ENCODE measurements around the gene TBRG1.

The TBRG1 gene, protein sequence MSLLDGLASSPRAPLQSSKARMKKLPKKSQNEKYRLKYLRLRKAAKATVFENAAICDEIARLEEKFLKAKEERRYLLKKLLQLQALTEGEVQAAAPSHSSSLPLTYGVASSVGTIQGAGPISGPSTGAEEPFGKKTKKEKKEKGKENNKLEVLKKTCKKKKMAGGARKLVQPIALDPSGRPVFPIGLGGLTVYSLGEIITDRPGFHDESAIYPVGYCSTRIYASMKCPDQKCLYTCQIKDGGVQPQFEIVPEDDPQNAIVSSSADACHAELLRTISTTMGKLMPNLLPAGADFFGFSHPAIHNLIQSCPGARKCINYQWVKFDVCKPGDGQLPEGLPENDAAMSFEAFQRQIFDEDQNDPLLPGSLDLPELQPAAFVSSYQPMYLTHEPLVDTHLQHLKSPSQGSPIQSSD

GRCh38 chr11:124622531-124623451 is at the start of gene TBRG1:
TBRG1 (plus strand) TSS chr11:124622864; CDS start chr11:124623084, 220 bp downstream.
- Mint-ChIP-seq H3K4me3 (peak within 1 kb of the TSS; percentile 93), H3K27me3 (peaks cover 2% of the 10 kb centered on the region), H3K27ac (peak within 1 kb of the TSS; percentile 95), H3K9me3 (no peaks in the 10 kb centered on the region), H3K4me1 (ENCODE audit: low read depth) (peaks cover 40% of the 10 kb centered on the region), H3K36me3 (ENCODE audit: low read depth) (peaks cover 49% of the 10 kb centered on the region)
- DNase-seq = peak; percentile 85

DNA sequence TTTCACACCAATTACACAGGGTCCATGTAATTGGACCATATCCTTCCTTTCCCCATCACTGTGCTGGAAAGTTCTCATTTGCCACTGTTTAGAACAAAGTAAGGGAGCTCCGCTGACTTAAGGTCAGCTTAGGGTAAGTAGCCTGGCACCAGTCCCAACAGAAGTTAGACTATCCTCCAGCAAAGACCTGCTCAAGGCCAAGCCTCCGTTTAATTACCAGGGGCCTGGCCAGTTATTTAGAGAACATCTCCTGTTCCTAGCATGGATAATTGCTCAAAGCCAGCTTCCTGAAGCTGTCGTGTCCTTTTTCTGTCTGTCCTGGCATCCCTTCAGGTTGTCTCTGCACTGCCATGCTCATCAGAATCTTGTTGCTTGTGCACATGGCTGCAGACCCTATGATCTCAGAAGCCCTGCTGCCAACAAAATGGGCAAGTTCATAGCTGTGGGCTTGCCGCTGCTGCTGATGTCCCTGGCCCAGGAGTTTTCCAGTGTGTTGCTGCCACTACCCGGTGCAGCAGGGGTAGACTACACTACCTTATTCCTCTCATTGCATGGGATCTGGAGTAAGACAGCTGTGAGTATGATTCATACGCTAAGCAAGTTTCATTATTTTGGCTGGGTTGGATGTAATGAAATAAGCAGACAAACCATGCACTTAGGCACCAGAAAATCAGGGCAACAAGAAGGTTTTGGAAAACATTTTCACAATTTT is 44.8 kb upstream of the TBRG1 start:
- H3K27me3 Mint-ChIP-seq = peaks cover 11% of the 10 kb centered on the region
- no peak for DNase-seq
- H3K27ac Mint-ChIP-seq = no peak overlapping the region
- no peak overlapping the region for H3K4me3 Mint-ChIP-seq
- no peaks in the 10 kb centered on the region for H3K4me1 Mint-ChIP-seq (ENCODE audit: low read depth)
- H3K9me3 Mint-ChIP-seq = no peaks in the 10 kb centered on the region
- no peaks in the 10 kb centered on the region for H3K36me3 Mint-ChIP-seq (ENCODE audit: low read depth)

GRCh38 chr11:124578761-124579160 is 43.9 kb upstream of the TBRG1 start:
- no peak for DNase-seq
- Mint-ChIP-seq H3K4me3 (no peak overlapping the region), H3K36me3 (ENCODE audit: low read depth) (no peaks in the 10 kb centered on the region), H3K9me3 (no peaks in the 10 kb centered on the region), H3K27ac (no peak overlapping the region), H3K4me1 (ENCODE audit: low read depth) (no peaks in the 10 kb centered on the region), H3K27me3 (peaks cover 6% of the 10 kb centered on the region)

GRCh38 chr11:124581817-124582216 is 40.8 kb upstream of the TBRG1 start:
- no peak for DNase-seq
- no peaks in the 10 kb centered on the region for H3K4me1 Mint-ChIP-seq (ENCODE audit: low read depth)
- H3K4me3 Mint-ChIP-seq = no peak overlapping the region
- H3K9me3 Mint-ChIP-seq = no peaks in the 10 kb centered on the region
- no peaks in the 10 kb centered on the region for H3K36me3 Mint-ChIP-seq (ENCODE audit: low read depth)
- H3K27ac Mint-ChIP-seq = no peak overlapping the region
- peaks cover 4% of the 10 kb centered on the region for H3K27me3 Mint-ChIP-seq

GRCh38 chr11:124582565-124582964 is 40.1 kb upstream of the TBRG1 start:
- no peaks in the 10 kb centered on the region for H3K4me1 Mint-ChIP-seq (ENCODE audit: low read depth)
- no peaks in the 10 kb centered on the region for H3K36me3 Mint-ChIP-seq (ENCODE audit: low read depth)
- H3K27me3 Mint-ChIP-seq = peaks cover 11% of the 10 kb centered on the region
- no peak for DNase-seq
- H3K4me3 Mint-ChIP-seq = no peak overlapping the region
- no peaks in the 10 kb centered on the region for H3K9me3 Mint-ChIP-seq
- no peak overlapping the region for H3K27ac Mint-ChIP-seq

DNA sequence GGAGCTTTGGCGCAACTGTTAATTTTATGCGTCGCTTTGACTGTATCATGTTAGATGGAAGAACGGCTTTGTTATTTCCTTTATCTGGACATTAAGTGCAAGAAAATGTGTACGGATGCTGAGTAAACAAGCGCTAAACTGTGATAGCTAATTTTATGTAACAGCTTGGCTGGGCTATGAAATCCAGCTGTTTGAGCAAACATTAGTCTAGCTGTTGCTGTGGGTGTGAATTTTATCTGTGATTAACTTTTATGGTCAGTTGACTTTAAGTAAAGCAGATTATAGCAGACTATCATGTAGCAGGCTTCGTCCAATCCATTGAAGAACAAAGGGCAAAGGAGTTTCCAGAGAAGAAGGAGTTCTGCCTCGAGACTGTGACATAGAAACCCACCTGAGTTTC is 38.9 kb upstream of the TBRG1 start:
- no peak overlapping the region for H3K4me3 Mint-ChIP-seq
- H3K9me3 Mint-ChIP-seq = no peaks in the 10 kb centered on the region
- H3K27ac Mint-ChIP-seq = no peak overlapping the region

GRCh38 chr11:124584681-124585372 is 37.8 kb upstream of the TBRG1 start:
- no peaks in the 10 kb centered on the region for H3K4me1 Mint-ChIP-seq (ENCODE audit: low read depth)
- H3K27ac Mint-ChIP-seq = no peak overlapping the region
- H3K4me3 Mint-ChIP-seq = no peak overlapping the region
- H3K27me3 Mint-ChIP-seq = peaks cover 17% of the 10 kb centered on the region
- H3K36me3 Mint-ChIP-seq (ENCODE audit: low read depth) = no peaks in the 10 kb centered on the region
- DNase-seq = no peak
- H3K9me3 Mint-ChIP-seq = no peaks in the 10 kb centered on the region

More for the DNA sequence above, 38.9 kb upstream of the TBRG1 start:
- no peak for DNase-seq
- no peaks in the 10 kb centered on the region for H3K36me3 Mint-ChIP-seq (ENCODE audit: low read depth)
- H3K27me3 Mint-ChIP-seq = peaks cover 17% of the 10 kb centered on the region
- no peaks in the 10 kb centered on the region for H3K4me1 Mint-ChIP-seq (ENCODE audit: low read depth)

GRCh38 chr11:124586238-124586860 is 36.3 kb upstream of the TBRG1 start:
- DNase-seq = peak; percentile 54
- no peaks in the 10 kb centered on the region for H3K9me3 Mint-ChIP-seq
- H3K36me3 Mint-ChIP-seq (ENCODE audit: low read depth) = no peaks in the 10 kb centered on the region
- peaks cover 17% of the 10 kb centered on the region for H3K27me3 Mint-ChIP-seq
- no peak overlapping the region for H3K4me3 Mint-ChIP-seq
- no peak overlapping the region for H3K27ac Mint-ChIP-seq
- no peaks in the 10 kb centered on the region for H3K4me1 Mint-ChIP-seq (ENCODE audit: low read depth)

- no peak overlapping the region for H3K27ac Mint-ChIP-seq
- DNase-seq = no peak
- H3K36me3 Mint-ChIP-seq (ENCODE audit: low read depth) = no peaks in the 10 kb centered on the region
- peaks cover 35% of the 10 kb centered on the region for H3K27me3 Mint-ChIP-seq
- H3K9me3 Mint-ChIP-seq = no peaks in the 10 kb centered on the region
- no peaks in the 10 kb centered on the region for H3K4me1 Mint-ChIP-seq (ENCODE audit: low read depth)
- no peak overlapping the region for H3K4me3 Mint-ChIP-seq
These were observed 31.2 kb upstream of the TBRG1 start for GRCh38 chr11:124591430-124591829.

DNA sequence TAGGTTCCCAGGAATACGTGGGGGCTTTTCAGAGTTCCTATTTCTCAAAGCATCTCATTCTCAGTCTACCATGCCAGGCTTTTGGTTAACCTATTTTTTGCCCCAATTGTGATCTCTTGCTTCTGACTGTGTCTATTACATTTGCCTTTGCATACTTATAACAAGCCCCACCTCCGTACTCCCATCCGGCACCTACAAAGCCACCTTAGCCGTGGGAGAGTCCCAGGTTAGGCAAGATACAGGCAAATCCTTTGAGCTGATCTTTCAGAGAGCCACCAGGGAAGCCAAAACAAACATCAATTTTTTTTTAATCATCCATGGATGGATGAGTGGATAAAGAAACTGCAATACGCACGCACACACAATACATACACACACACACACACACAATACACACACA is 30.0 kb upstream of the TBRG1 start:
- H3K4me1 Mint-ChIP-seq (ENCODE audit: low read depth) = no peaks in the 10 kb centered on the region
- H3K4me3 Mint-ChIP-seq = no peak overlapping the region
- no peak for DNase-seq
- no peaks in the 10 kb centered on the region for H3K36me3 Mint-ChIP-seq (ENCODE audit: low read depth)
- H3K27ac Mint-ChIP-seq = no peak overlapping the region
- no peaks in the 10 kb centered on the region for H3K9me3 Mint-ChIP-seq
- peaks cover 31% of the 10 kb centered on the region for H3K27me3 Mint-ChIP-seq

- Mint-ChIP-seq H3K27me3 (peaks cover 33% of the 10 kb centered on the region), H3K4me3 (no peak overlapping the region), H3K9me3 (no peaks in the 10 kb centered on the region), H3K27ac (no peak overlapping the region), H3K36me3 (ENCODE audit: low read depth) (no peaks in the 10 kb centered on the region), H3K4me1 (ENCODE audit: low read depth) (no peaks in the 10 kb centered on the region)
- DNase-seq = no peak
These were observed 27.4 kb upstream of the TBRG1 start for GRCh38 chr11:124595302-124595701.

DNA sequence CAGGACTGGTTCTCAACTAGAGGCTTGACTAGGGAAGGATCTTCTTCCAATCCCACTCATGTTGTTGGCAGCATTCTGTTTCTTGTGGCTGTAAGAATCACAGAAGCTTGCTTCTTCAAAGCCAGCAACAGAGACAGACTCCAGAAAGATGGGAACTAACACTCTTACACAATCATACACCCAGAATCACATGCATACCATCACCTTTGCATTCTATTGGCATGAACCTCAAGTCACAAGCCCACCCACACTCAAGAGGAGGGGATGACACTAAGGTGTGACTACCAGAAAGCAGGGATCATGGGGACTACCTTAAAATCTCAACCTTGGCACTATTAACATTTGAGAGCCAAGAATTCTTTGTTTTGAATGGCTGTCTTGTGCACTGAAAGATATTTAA is 25.0 kb upstream of the TBRG1 start:
- H3K4me3 Mint-ChIP-seq = no peak overlapping the region
- H3K27me3 Mint-ChIP-seq = peaks cover 44% of the 10 kb centered on the region
- H3K4me1 Mint-ChIP-seq (ENCODE audit: low read depth) = no peaks in the 10 kb centered on the region
- H3K36me3 Mint-ChIP-seq (ENCODE audit: low read depth) = no peaks in the 10 kb centered on the region
- H3K27ac Mint-ChIP-seq = no peak overlapping the region
- no peaks in the 10 kb centered on the region for H3K9me3 Mint-ChIP-seq
- no peak for DNase-seq

DNA sequence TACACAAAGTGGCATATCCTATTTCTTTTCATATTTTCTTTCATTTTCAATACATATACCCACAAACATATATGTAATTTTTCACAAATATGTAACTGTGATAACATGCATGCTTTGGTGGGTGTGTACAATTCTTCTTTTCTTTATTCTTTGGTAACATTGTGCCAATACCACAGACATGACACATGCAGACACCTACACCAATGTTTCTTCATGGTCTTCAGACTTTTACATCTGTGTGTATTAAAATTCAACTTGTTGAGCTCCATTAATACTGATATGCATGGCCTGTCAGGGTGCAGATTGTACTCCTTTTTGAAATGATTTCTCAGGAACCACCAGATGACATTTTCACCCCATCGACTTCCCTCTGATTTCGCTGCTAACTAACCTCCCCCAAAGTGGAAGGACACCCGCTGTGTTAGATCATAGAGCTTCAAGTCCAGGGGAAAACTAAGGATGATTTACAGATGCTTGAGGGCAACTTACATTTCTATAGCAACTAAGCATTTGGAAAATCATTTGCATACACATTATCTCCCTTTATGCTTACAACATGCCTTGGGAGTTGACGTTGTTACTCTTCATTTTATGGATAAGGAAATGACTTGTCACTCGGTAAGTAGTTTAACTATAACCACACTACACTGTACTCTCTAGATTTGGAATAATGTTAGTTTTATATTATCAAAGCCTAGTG is 21.9 kb upstream of the TBRG1 start:
- no peak for DNase-seq
- no peak overlapping the region for H3K4me3 Mint-ChIP-seq
- H3K4me1 Mint-ChIP-seq (ENCODE audit: low read depth) = no peaks in the 10 kb centered on the region
- no peaks in the 10 kb centered on the region for H3K9me3 Mint-ChIP-seq
- H3K27me3 Mint-ChIP-seq = peaks cover 37% of the 10 kb centered on the region
- H3K36me3 Mint-ChIP-seq (ENCODE audit: low read depth) = no peaks in the 10 kb centered on the region
- no peak overlapping the region for H3K27ac Mint-ChIP-seq
